H1 (cell line): ENCODE data around the gene SGO2. TPM values are rescaled to one million over a fixed set of nuclear protein-coding genes. Genes with fewer than 3 reads are reported as not detected.

ENCODE experiments used
- RBBP5 ChIP-seq: IDR thresholded peaks from 2 replicates; pipeline ENCODE4 v1.7.1; 2012; ENCODE audit warnings: low read depth, mild to moderate bottlenecking, inconsistent platforms, low read length, moderate library complexity, borderline replicate concordance
- polyA plus RNA-seq, 7 experiments: library from polyadenylated mRNA; depleted of rRNA in 3 of 7; stranded (reverse) in 5 of 7; unstranded in 2 of 7; fragments of >200 nt in 5 of 7; fragments of 200-250 nt in 2 of 7; gene quantifications; 1 replicate in 5 of 7; 2 replicates in 1 of 7; 4 replicates in 1 of 7; pipeline versions ENCODE4 v1.2.1 to v1.2.3, GENCODE V29; 2011 to 2013; ENCODE audit warnings: missing spikeins in 2 of 7, mixed read lengths in 2 of 7
- total RNA-seq: library from RNA; stranded (reverse); fragmentation: NEBNext Ultra II Directional; extraction: Animal tissue kit (Norgen Biotek cat#: 25700); gene quantifications from 2 replicates; pipeline ENCODE4 v1.2.1, GENCODE V29; 2021
- TF ChIP-seq, protein P1 (sequence below): fragments of 300-600 bp; sonication (generic); IDR thresholded peaks from 2 replicates; pipeline ENCODE4 v1.7.1; 2012; ENCODE audit warnings: low read length, moderate library complexity, mild to moderate bottlenecking, inconsistent platforms; ENCODE audit not compliant: insufficient replicate concordance

Gene SGO2
- total and polyA plus RNA-seq, 2 of the 8 experiments (the other 6 are each of a cell fraction or from before 2014, with no cell fraction given): 2.4 to 33.2 TPM

- TF ChIP-seq, protein P1, sequence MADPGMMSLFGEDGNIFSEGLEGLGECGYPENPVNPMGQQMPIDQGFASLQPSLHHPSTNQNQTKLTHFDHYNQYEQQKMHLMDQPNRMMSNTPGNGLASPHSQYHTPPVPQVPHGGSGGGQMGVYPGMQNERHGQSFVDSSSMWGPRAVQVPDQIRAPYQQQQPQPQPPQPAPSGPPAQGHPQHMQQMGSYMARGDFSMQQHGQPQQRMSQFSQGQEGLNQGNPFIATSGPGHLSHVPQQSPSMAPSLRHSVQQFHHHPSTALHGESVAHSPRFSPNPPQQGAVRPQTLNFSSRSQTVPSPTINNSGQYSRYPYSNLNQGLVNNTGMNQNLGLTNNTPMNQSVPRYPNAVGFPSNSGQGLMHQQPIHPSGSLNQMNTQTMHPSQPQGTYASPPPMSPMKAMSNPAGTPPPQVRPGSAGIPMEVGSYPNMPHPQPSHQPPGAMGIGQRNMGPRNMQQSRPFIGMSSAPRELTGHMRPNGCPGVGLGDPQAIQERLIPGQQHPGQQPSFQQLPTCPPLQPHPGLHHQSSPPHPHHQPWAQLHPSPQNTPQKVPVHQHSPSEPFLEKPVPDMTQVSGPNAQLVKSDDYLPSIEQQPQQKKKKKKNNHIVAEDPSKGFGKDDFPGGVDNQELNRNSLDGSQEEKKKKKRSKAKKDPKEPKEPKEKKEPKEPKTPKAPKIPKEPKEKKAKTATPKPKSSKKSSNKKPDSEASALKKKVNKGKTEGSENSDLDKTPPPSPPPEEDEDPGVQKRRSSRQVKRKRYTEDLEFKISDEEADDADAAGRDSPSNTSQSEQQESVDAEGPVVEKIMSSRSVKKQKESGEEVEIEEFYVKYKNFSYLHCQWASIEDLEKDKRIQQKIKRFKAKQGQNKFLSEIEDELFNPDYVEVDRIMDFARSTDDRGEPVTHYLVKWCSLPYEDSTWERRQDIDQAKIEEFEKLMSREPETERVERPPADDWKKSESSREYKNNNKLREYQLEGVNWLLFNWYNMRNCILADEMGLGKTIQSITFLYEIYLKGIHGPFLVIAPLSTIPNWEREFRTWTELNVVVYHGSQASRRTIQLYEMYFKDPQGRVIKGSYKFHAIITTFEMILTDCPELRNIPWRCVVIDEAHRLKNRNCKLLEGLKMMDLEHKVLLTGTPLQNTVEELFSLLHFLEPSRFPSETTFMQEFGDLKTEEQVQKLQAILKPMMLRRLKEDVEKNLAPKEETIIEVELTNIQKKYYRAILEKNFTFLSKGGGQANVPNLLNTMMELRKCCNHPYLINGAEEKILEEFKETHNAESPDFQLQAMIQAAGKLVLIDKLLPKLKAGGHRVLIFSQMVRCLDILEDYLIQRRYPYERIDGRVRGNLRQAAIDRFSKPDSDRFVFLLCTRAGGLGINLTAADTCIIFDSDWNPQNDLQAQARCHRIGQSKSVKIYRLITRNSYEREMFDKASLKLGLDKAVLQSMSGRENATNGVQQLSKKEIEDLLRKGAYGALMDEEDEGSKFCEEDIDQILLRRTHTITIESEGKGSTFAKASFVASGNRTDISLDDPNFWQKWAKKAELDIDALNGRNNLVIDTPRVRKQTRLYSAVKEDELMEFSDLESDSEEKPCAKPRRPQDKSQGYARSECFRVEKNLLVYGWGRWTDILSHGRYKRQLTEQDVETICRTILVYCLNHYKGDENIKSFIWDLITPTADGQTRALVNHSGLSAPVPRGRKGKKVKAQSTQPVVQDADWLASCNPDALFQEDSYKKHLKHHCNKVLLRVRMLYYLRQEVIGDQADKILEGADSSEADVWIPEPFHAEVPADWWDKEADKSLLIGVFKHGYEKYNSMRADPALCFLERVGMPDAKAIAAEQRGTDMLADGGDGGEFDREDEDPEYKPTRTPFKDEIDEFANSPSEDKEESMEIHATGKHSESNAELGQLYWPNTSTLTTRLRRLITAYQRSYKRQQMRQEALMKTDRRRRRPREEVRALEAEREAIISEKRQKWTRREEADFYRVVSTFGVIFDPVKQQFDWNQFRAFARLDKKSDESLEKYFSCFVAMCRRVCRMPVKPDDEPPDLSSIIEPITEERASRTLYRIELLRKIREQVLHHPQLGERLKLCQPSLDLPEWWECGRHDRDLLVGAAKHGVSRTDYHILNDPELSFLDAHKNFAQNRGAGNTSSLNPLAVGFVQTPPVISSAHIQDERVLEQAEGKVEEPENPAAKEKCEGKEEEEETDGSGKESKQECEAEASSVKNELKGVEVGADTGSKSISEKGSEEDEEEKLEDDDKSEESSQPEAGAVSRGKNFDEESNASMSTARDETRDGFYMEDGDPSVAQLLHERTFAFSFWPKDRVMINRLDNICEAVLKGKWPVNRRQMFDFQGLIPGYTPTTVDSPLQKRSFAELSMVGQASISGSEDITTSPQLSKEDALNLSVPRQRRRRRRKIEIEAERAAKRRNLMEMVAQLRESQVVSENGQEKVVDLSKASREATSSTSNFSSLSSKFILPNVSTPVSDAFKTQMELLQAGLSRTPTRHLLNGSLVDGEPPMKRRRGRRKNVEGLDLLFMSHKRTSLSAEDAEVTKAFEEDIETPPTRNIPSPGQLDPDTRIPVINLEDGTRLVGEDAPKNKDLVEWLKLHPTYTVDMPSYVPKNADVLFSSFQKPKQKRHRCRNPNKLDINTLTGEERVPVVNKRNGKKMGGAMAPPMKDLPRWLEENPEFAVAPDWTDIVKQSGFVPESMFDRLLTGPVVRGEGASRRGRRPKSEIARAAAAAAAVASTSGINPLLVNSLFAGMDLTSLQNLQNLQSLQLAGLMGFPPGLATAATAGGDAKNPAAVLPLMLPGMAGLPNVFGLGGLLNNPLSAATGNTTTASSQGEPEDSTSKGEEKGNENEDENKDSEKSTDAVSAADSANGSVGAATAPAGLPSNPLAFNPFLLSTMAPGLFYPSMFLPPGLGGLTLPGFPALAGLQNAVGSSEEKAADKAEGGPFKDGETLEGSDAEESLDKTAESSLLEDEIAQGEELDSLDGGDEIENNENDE: no peak
- no peak for TF ChIP-seq RBBP5
Measured at GRCh38 chr2:200602584-200602983, 76.6 kb downstream of the SGO2 start (continued).
